C4-2B (cell line): ENCODE data around the gene GRB10.

Experiments used
- ZFX ChIP-seq: fragments of 450-650 bp; IDR thresholded peaks from 2 replicates; pipeline ENCODE4 v1.6.1; 2017
- TF ChIP-seq, protein P1 (sequence below): fragments of 450-650 bp; conservative IDR thresholded peaks from 2 replicates; pipeline ENCODE4 v1.5.1; 2017; ENCODE audit warnings: mild to moderate bottlenecking

DNA sequence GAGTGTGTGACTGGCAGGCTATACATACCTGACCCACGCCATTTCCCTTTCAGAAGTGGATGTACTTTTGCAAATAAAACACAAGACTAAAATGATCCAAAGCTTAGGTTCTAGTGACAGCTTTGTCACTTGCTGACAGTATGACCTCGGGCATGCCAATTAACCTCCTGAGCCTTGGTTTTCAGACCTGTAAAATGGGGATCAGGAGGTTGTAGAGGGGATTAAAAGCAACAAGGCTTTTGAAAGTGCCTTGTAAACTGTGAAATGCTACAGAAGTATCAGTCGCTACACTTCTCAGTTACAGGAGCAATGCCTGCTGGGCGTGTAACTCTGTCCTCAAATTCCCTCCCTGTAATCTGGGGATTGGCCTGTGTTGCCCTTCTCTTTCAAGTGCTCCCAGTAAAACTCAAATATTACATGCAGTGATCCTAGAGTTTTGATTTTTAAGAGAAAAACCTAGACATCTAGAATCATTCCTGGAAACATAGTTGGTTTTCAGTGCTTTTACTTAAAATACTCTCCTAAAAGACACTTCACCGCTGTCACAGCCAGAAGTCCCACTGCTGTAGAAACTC is 8.8 kb upstream of the GRB10 start:
- TF ChIP-seq, protein P1, sequence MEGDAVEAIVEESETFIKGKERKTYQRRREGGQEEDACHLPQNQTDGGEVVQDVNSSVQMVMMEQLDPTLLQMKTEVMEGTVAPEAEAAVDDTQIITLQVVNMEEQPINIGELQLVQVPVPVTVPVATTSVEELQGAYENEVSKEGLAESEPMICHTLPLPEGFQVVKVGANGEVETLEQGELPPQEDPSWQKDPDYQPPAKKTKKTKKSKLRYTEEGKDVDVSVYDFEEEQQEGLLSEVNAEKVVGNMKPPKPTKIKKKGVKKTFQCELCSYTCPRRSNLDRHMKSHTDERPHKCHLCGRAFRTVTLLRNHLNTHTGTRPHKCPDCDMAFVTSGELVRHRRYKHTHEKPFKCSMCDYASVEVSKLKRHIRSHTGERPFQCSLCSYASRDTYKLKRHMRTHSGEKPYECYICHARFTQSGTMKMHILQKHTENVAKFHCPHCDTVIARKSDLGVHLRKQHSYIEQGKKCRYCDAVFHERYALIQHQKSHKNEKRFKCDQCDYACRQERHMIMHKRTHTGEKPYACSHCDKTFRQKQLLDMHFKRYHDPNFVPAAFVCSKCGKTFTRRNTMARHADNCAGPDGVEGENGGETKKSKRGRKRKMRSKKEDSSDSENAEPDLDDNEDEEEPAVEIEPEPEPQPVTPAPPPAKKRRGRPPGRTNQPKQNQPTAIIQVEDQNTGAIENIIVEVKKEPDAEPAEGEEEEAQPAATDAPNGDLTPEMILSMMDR: no peak
- no peak for TF ChIP-seq ZFX
